GM21447 (cell line): ENCODE data around the gene VWC2.
A peak's percentile ranks its signal among the peaks of the same experiment; 100 is the strongest.

Source experiments
- ATAC-seq: cut with Tn5 transposase; IDR thresholded peaks from one replicate; pipeline ENCODE4 v1.9.1; 2021; ENCODE audit not compliant: unreplicated experiment

VWC2 gene

GRCh38 chr7:49781996-49782395 is 8.6 kb downstream of the VWC2 start:
- ATAC-seq: no peak

DNA sequence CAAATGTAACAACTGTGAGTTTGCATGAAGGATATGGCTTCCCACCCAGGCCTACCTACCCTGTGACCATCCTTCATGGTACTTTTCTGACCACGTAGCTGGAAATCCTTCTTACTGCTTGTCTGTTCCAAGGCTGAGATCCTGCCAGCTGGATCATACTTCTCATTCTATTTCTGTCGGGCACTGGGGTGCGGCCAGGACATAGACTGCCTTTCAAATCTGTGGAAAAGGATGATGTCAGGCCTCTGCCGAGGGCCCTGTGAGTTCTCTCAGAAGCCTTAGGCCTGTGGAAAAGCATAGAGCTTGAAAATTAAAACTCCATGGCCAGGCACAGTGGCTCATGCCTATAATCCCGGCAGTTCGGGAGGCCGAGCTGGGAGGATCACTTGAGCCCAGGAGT is 10.0 kb downstream of the VWC2 start:
- no peak for ATAC-seq

GRCh38 chr7:49787980-49788379 is 14.5 kb downstream of the VWC2 start:
- ATAC-seq: no peak

DNA sequence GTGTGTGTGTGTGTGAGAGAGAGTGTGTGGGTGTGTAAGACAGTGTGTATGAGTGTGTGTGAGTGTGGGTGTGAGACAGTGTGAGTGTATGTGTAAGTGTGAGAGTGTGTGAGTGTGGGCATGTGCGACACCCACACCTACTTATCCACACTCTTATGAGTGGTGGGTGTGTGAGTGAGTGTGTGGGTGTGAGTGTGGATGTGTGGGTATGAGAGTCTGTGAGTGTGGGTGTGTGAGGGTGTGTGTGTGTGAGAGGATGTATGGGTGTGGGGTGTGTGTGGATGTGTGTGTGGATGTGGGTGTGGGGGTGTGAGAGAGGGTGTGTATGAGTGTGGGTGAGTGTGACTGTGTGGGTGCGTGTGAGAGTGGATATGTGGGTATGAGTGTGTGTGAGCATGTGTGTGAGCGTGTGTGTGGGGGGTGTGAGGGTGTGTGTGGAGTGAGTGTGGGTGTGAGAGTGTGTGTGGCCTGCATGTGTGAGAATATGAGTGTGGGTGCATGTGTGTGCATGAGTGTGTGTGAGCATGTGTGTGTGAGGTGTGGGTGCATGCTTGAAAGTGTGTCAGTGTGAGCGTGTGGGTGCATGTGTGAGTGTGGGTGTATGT is 15.1 kb downstream of the VWC2 start:
- no peak for ATAC-seq

- no peak for ATAC-seq
Measured at GRCh38 chr7:49789736-49790135, 16.3 kb downstream of the VWC2 start.

DNA sequence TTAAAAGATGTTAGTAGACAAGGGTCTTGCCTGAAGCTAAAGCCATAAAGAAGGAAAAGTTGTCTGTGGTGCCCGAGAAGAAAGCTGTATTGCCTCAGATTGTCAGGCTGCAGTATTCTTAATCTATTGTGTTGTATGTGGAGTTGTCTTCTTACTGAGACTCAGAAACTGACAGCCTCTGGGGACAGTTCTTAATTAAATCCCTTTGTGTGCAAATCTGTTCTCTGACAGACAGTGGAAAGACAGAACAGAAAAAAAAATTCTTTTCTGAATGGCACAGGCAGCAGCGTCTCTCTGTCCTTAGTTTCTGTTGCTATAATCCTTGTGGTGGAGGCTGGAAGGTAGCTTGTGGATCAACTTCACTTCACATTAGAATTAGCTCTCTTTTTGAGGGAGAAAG is 16.8 kb downstream of the VWC2 start:
- ATAC-seq: no peak

GRCh38 chr7:49791088-49791741 is 17.8 kb downstream of the VWC2 start:
- peak; percentile 70 for ATAC-seq

GRCh38 chr7:49797987-49798660 is 24.7 kb downstream of the VWC2 start:
- ATAC-seq: no peak

DNA sequence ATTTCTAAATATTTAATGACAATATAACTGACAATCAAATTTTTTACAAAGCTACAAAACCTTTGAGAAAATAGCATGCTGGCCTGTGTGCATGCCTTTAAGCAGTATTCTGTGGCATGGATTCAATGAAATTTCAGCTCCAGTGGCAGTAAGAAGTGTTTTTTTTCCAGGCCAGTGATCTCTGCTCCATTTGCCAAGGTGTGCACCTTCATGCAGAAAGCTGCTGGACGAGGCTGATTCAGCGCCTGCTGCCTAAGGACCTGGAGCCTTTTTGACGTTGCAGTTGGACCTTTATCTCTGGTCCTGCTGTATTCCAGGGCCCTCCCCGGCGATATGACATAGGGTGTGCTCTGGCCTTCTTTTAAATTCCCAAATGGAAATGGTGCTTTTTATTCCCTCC is 26.6 kb downstream of the VWC2 start:
- ATAC-seq: no peak

DNA sequence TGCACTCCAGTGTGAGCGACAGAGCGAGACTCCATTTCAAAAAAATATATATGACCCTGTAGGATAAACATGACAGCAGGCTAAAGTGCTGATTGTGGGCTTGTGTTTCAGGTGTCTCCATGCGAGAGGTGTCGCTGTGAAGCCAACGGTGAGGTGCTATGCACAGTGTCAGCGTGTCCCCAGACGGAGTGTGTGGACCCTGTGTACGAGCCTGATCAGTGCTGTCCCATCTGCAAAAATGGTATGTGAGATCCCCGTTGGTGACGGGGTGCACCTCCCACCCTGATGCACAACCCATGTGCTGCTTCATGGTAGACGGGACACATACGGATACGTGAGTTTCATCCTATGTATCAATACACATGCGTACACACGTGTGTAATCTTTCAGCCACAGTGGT is 29.2 kb downstream of the VWC2 start:
- ATAC-seq: no peak

- ATAC-seq: no peak
Measured at GRCh38 chr7:49803812-49804211, 30.4 kb downstream of the VWC2 start.

DNA sequence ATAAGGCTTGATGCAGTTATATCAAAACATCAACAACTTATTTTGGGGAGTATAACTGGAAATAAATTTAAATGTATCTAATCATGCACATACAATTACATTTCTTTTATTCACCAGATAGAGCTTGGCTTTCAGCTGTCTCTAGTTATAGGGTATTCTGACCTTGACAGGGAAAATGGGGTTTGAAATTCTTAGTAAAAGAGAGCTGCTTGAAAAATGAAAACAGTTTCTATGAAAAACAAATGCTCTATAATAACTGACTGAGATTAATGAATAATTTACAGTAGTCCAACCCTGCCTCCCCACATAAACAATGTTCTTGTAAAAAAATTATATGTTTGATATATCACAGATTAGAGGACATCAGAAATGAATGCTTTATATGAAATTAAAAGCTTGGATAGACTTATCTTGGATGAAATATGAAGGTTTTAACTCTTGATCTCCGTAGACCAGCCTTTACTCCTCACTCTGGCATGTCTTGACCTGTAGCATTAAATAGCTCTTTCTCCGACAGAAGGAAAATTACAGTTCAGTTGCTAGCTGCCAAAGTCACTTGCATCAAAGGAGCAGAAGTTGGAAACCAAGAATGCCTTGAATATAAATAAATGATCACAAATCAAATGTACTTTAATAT is 32.1 kb downstream of the VWC2 start:
- ATAC-seq: no peak

DNA sequence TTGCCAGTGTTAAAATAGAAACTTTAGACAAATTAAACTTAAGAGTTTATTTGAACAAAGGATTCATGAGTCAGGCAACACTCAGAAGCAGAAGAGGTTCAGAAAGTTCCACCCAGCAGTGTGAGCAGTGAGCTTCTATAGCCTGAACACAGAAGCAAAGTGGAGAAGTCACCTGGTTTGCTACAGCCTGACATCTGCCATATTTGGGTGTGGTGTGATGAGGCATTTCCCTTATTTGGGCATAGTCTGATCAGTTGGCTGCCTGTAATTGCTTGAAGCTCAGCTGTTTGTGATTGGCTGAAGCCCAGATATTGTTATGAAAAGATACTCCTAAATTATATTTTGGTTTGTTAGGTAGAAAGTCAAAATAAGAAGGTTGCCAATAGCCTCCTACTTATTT is 39.1 kb downstream of the VWC2 start:
- no peak for ATAC-seq

- ATAC-seq: no peak
Measured at GRCh38 chr7:49817279-49817678, 43.8 kb downstream of the VWC2 start.

- ATAC-seq: no peak
Measured at GRCh38 chr7:49821181-49821580, 47.7 kb downstream of the VWC2 start.

GRCh38 chr7:49822856-49823255 is 49.4 kb downstream of the VWC2 start:
- ATAC-seq: no peak

- ATAC-seq: no peak
Measured at GRCh38 chr7:49823566-49823965, 50.1 kb downstream of the VWC2 start.

DNA sequence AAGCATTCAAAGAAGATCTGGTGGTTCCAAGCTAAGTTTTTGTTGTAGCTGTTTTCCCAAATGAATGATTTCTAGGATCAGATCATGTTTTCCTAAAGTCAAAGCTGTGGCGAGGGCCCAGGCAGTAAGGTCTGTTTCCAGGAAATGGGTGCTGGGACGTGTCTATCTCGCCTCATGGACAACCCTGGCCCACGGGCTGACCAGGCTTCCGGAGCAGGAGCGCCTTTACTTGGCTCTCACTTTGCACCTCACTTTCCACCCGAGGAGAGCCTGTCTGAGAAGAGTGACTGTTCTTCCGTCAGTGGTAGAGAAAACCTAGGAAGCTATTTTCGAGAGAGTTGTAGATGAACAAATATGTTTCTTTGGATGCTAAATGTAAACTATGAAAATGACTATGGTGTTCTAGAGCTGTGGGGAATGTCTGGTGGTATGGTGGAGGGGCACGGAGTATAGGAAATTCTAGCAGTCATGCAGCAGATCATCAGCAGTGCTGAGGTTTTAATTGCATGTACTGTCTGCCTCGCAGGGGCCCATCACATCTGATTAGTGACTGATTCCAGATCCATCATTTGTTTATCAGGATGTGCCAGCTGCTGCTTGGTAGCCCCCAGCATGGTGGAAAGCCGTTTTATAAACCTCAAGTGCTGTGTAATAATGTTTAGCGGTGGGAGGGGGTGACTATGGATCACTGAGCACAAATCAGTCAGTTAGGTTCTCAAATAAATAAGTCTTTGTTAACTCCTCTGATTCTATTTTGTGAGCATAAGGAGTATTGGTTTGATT is 66.6 kb downstream of the VWC2 start:
- no peak for ATAC-seq

GRCh38 chr7:49840751-49841405 is 67.4 kb downstream of the VWC2 start:
- ATAC-seq: no peak

GRCh38 chr7:49845626-49846025 is 72.2 kb downstream of the VWC2 start:
- no peak for ATAC-seq
